ENCODE results near the gene DLG2. TPM values are rescaled to one million over a fixed set of nuclear protein-coding genes. Genes with fewer than 3 reads are reported as not detected.

Gene DLG2
- total RNA-seq, 3 donors from 2014 or later = 4.3 to 12.3 (median 6.9) TPM

DNA sequence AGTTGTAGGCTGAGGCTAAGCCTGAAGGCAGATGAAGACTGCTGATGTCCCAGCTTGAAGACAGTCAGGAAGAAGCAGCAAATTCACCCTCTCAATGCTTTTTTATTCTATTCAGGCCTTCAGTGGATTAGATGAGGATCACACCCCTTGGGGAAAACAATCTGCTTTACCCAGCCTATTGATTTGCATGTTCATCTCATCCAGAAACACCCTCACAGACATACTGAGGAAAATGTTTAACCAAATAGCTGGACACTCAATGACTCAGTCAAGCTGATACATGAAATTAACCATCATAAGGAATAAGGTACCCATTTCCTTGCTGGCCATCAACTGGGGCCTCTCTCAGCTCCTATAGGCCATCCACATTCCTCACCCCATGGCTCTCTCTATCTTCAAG, 1791.1 kb downstream of the DLG2 start:
- no peaks in the 10 kb centered on the region for H3K4me1 ChIP-seq
- no peak for TF ChIP-seq POLR2A (IDR thresholded peaks at IDR 0.05)
- no peak for TF ChIP-seq POLR2AphosphoS5 (IDR thresholded peaks at IDR 0.05)
- TF ChIP-seq, protein P1, sequence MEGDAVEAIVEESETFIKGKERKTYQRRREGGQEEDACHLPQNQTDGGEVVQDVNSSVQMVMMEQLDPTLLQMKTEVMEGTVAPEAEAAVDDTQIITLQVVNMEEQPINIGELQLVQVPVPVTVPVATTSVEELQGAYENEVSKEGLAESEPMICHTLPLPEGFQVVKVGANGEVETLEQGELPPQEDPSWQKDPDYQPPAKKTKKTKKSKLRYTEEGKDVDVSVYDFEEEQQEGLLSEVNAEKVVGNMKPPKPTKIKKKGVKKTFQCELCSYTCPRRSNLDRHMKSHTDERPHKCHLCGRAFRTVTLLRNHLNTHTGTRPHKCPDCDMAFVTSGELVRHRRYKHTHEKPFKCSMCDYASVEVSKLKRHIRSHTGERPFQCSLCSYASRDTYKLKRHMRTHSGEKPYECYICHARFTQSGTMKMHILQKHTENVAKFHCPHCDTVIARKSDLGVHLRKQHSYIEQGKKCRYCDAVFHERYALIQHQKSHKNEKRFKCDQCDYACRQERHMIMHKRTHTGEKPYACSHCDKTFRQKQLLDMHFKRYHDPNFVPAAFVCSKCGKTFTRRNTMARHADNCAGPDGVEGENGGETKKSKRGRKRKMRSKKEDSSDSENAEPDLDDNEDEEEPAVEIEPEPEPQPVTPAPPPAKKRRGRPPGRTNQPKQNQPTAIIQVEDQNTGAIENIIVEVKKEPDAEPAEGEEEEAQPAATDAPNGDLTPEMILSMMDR (IDR thresholded peaks at IDR 0.05) = no peak
- no peaks in the 10 kb centered on the region for H3K36me3 ChIP-seq
- H3K4me3 ChIP-seq = no peak overlapping the region
- no peaks in the 10 kb centered on the region for H3K27me3 ChIP-seq
- no peak for DNase-seq (ENCODE audit: low spot score in 2 of 2)
- H3K9me3 ChIP-seq = no peaks in the 10 kb centered on the region
- intact Hi-C loops (cut with DNase I; ENCODE audit: low total_unique reads) = no loop called here
- H3K27ac ChIP-seq = peak overlapping the region; percentile 57 to 77

DNA sequence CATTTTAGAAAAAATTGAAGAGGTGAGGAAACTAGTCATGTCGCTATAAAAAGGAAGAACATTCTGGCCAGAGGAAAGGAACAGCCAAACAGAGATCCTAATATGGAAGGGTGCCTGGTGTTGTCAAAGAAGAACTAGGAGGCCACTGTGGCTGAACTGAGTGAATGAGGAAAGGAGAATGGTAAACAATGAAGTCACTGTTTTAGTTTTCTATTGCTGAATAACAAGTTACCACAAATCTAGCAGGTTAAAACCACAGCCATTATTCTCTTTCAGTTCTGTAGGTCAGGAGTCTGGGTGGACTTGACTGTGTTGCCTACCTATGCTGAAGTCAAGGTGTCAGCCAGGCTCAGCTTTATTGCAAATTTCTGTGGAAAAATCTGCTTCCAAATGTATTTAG, 1791.7 kb downstream of the DLG2 start:
- TF ChIP-seq POLR2AphosphoS5 (IDR thresholded peaks at IDR 0.05) = no peak
- TF ChIP-seq POLR2A (IDR thresholded peaks at IDR 0.05) = no peak
- TF ChIP-seq, protein P1 (IDR thresholded peaks at IDR 0.05) = no peak
- H3K27ac ChIP-seq = peak overlapping the region; percentile 57 to 77
- intact Hi-C loops (cut with DNase I; ENCODE audit: low total_unique reads) = no loop called here

DNA sequence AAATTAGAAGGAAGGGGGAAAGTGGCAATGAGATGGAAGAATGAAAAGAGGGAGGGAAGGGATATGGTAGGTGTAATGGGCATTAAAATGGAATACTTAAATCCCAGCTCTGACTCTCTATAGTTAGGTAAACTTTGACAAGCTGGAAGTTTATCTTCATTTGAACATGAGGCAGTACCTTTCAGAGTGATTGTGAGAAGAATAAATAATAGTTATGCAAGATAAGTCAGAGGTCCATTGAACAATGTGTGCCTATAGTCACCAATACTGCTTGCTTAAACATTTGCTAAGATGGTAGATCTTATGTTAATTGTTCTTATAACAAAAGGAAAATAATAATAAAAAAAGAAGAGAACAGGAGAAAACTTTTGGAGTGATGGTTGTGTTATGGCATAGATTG, 1795.2 kb downstream of the DLG2 start:
- intact Hi-C loops (cut with DNase I; ENCODE audit: low total_unique reads) = loop anchor here (2.0 kb wide), 1 partner anchor 63 kb away; no protein-coding TSS in a partner anchor
- Histone ChIP-seq H3K36me3 (no peaks in the 10 kb centered on the region), H3K9me3 (no peaks in the 10 kb centered on the region), H3K27me3 (no peaks in the 10 kb centered on the region), H3K4me1 (no peaks in the 10 kb centered on the region), H3K4me3 (no peak overlapping the region), H3K27ac (no peak overlapping the region)
- TF ChIP-seq, protein P1 (IDR thresholded peaks at IDR 0.05) = no peak
- TF ChIP-seq POLR2AphosphoS5 (IDR thresholded peaks at IDR 0.05) = no peak
- no peak for TF ChIP-seq POLR2A (IDR thresholded peaks at IDR 0.05)
- DNase-seq (ENCODE audit: low spot score in 2 of 2) = no peak

More for the DNA sequence above, 1791.7 kb downstream of the DLG2 start:
- H3K4me1 ChIP-seq = no peaks in the 10 kb centered on the region
- H3K9me3 ChIP-seq = no peaks in the 10 kb centered on the region
- H3K27me3 ChIP-seq = no peaks in the 10 kb centered on the region
- no peak overlapping the region for H3K4me3 ChIP-seq
- no peaks in the 10 kb centered on the region for H3K36me3 ChIP-seq
- peak in 1 of 2 donors; percentile 20 for DNase-seq (ENCODE audit: low spot score in 2 of 2)

DNA sequence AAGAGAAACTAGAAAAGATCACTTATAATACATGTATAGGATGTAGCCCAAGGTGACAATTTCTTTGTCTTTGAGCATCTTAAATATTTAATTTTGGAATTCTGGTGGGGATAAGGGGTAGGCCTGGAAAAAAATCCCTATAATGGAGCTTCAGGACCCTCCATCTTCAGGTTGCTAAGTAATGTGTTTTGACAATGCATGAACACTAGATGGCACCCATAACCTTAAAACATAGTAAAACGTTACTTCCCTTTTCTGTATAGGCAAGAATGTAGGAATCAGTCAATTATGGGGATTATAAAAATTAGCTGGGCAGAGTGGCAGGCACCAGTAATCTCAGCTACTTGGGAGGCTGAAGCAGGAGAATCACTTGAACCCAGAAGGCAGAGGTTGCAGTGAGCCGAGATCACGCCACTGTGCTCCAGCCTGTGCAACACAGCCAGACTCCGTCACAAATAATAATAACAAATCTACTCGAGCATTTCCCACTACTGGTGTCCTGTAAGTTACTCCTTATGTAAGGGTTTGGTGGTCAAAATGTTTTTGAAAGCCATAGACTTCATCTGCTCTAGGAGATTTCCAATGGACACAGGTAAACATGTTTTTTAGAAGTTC, 1799.1 kb downstream of the DLG2 start:
- Histone ChIP-seq H3K9me3 (no peaks in the 10 kb centered on the region), H3K27me3 (no peaks in the 10 kb centered on the region), H3K4me1 (no peaks in the 10 kb centered on the region), H3K4me3 (peak overlapping the region; percentile 20 to 39 (median 20)), H3K27ac (no peak overlapping the region), H3K36me3 (no peaks in the 10 kb centered on the region)
- intact Hi-C loops (cut with DNase I; ENCODE audit: low total_unique reads) = no loop called here
- DNase-seq (ENCODE audit: low spot score in 2 of 2) = no peak
- TF ChIP-seq, protein P1 (IDR thresholded peaks at IDR 0.05) = peak in 2 of 3 donors; percentile 23 to 29
- TF ChIP-seq POLR2A (IDR thresholded peaks at IDR 0.05) = no peak

DNA sequence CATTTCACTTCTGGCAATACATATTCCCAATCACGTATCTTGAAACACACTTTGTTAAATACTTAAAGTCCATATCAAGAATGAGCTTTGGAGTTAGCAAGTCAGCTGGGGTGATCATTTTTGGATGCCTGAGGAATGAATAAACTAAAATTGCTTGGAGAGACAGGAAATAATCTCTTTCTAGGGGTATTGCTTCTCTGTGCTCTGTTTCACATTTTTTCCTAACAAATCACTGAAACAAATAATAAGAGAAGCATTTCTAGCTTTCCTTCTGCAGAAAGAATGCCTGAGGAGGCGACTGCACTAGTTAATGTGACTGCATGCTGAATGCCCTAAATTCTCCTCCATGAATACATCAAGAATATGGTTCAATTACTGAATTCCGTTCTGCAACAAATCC, 1799.6 kb downstream of the DLG2 start:
- no peak for DNase-seq (ENCODE audit: low spot score in 2 of 2)
- H3K27ac ChIP-seq = no peak overlapping the region
- H3K36me3 ChIP-seq = no peaks in the 10 kb centered on the region
- TF ChIP-seq POLR2AphosphoS5 (IDR thresholded peaks at IDR 0.05) = no peak
- TF ChIP-seq POLR2A (IDR thresholded peaks at IDR 0.05) = no peak
- TF ChIP-seq, protein P1 (IDR thresholded peaks at IDR 0.05) = no peak
- intact Hi-C loops (cut with DNase I; ENCODE audit: low total_unique reads) = no loop called here
- no peak overlapping the region for H3K4me3 ChIP-seq
- no peaks in the 10 kb centered on the region for H3K27me3 ChIP-seq
- no peaks in the 10 kb centered on the region for H3K9me3 ChIP-seq
- H3K4me1 ChIP-seq = no peaks in the 10 kb centered on the region
